Activated CD8-positive, alpha-beta memory T cell treated with anti-CD3 and anti-CD28 coated beads, Interleukin-2, amount 50 U/mL, for 48 hours (primary cell): ENCODE data around the gene SORT1.
"Not testable (repeated sequence)": the region's sequence is repeated elsewhere in the genome, so short reads cannot be mapped to it uniquely, and the experiment has no call there.

Experiments used
- DNase-seq: peaks from one replicate; pipeline ENCODE4 v3.0.0-alpha.2; 2020

The SORT1 gene

GRCh38 chr1:109327285-109327684 is 70.4 kb downstream of the SORT1 start:
- no peak for DNase-seq

- no peak for DNase-seq
Measured at GRCh38 chr1:109322974-109323373, 74.7 kb downstream of the SORT1 start.

DNA sequence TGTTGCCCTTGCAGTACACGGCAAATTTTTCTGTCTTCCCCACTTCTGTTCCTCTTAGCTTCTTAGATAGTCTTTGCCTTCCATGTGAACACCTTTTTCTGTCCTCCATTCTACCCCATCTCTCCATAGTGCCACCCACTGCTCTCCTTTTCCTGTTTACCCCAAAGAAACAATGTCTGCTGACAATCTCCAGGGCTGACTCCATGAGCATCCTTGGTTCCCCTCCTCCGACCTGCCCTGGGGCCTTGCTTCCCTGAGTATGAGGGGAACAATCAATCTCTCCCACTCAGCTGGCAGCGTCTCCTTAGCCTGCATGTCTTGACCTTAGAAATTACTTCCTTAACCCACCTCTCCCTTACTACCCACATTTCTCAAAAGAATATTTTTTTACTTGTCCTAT is 78.6 kb downstream of the SORT1 start:
- no peak for DNase-seq

GRCh38 chr1:109316506-109316905 is 81.2 kb downstream of the SORT1 start:
- DNase-seq, result no peak

- no peak for DNase-seq
Measured at GRCh38 chr1:109315288-109315687, 82.4 kb downstream of the SORT1 start.

DNA sequence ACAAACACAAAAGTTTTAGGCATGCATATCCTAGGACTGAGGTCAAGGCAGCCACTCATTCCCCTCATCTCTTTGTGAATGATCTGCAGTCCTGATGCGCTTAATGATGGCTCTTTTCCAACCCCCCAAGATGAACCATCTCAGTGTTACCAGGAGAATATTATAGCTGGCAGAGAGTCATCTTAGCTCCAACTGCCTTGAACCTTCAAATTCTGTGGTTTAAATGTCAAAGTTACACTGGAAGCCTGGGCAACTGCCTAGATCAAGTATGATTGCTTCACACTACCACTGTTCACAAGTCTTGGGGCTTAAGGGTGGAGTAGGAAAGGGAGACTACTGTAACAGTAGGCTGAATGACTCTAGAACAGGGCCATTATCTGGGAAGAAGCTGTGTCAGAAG is 82.9 kb downstream of the SORT1 start:
- DNase-seq, result no peak

- no peak for DNase-seq
Measured at GRCh38 chr1:109312978-109313775, 84.5 kb downstream of the SORT1 start.

DNA sequence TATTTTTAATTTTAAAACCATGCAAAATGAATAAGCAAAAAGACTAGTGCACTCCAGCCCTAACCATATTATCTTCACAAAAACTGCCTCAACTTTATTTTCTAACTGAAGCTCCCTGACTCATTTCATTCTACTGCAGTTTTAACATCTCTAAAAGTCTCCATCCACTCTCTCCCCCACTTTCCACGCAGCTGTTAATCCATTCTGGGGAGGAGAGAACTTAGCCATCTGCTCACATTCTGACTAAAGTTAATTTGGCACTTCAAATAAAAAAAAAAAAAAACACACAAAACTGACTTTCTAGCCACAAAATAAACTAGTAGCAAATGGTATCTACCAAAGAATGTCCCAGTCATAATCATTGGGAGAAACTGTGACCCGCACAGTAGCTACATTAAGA is 85.5 kb downstream of the SORT1 start:
- no peak for DNase-seq

GRCh38 chr1:109309347-109309746 is 88.4 kb downstream of the SORT1 start:
- DNase-seq, result no peak

DNA sequence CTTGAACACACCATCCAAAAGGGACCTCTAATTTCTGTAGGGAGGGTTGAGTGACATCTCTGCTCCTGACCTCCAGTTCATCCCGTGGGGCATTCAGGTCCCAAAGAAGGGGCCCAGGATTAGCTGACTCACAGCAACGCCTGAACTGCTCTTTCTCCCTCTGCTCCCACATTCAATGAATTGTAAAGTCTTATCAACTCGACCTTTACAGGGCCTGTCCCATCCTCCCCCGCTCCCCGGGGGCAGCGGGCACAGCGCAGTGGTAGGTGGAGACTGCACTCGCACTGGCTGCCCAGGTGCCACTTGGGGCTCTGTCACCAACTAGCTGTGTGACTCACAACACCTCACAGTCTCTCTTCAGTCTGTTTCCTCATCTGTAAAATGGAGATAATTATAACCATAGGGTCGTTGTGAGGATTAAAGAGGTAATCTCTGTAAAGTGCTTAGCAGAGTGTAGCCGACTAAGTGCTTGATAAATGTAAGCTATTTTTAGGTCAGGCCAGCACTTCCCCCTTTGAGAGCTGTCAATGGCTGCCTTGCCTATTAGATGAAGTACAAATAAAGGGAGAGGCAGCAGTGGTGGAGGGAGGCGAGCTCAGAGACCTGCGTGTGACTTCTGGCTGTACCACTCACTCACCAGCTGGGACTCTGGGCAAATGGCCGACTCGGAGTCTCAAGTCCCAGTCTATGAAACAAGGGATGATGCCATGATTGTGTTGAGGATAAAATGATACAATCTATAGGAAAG is 90.3 kb downstream of the SORT1 start:
- no peak for DNase-seq

DNA sequence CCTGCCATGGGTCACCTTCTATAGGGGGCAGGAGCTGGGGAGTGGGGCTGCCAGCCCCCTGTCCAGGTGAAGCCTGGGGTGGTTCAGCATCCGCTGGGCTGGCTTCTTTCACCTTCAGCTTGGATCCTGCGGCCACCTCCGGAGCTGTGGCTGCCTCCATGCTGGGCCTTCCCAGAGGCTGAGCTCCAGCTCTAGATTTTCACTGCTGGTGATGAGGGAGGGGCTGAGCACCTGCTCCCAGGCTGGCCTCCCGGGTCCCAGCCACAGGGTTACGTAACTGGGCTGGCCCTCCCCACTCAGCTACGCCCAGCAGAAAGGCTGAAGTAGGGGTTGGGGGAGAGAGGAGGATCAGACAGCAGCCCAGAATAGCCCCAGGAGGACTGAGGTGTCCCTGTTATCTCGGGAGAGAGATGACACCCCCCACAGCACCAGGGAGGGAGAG is 90.9 kb downstream of the SORT1 start, which contains the start of gene MYBPHL:
Gene MYBPHL (minus strand): TSS at position 180 of the 442 bp plus-strand sequence. CDS start 20 bp downstream, at position 160.
- DNase-seq, result no peak

GRCh38 chr1:109305991-109306390 is 91.7 kb downstream of the SORT1 start:
- not testable (repeated sequence) for DNase-seq

- no peak for DNase-seq
Measured at GRCh38 chr1:109304226-109304920, 93.3 kb downstream of the SORT1 start.

- DNase-seq, result no peak
Measured at GRCh38 chr1:109301874-109302273, 95.8 kb downstream of the SORT1 start.

DNA sequence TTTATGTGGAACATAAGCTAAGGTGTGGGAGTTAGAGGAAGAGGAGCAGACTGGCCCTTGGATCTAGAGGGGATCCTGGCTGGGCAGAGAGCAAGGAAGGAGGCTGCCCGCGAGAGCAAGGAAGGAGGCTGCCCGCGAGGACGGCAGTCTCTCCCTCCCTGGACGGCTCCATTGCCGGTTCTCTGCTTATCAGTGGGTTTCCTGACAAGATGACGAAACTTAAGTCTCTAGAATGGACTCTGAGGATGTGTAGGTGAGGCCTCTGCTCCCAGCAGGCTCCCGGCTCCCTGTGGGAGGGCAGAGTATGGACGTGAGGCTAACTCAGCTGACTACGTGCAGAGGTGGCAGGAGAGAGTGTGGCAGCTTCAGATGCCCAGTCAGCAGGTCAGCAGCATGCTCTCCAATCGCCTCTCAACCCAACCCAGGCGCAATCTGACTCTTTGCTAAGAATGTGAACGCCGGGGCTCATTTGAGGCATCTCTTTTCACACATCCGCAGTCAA is 97.0 kb downstream of the SORT1 start:
- no peak for DNase-seq

DNA sequence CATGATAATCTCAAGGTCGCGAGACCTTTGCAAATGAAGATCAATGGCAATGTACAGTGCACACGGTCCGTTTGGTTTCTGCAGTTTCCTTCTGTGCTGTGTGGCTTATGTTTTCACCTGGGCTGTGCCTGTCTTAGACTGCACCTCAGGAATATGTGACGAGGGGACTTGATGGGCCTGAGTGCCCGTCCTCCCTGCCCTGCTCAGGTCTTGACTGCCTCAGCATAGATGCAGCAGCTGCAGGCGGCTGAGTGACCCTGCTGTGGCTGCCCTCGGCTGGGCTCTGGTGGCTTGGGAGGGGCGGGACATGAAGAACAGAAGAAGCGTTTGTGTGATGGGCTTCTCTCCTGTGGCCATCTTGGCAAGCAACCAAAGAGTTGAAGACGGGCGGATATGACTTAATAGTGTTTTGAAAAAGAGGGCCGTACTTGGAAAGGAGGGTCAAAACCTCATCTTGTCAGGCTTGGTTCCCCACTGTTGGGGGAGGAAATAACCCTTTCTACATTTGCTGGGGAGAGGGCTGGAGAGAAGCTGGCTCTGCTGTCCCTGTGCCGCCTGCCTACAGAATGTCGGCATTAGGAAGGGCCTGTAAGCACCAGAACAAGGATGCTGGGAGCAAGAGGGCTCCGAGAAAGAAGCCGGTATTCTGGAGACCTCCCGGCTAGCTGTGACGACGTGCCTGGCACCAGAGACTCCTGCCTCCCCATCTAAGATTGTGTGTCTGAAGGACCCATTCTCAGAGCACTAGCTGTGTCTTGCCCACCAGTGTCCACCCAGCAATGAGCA is 98.0 kb downstream of the SORT1 start:
- DNase-seq, result no peak

GRCh38 chr1:109298666-109299557 is 98.8 kb downstream of the SORT1 start:
- DNase-seq, result no peak

DNA sequence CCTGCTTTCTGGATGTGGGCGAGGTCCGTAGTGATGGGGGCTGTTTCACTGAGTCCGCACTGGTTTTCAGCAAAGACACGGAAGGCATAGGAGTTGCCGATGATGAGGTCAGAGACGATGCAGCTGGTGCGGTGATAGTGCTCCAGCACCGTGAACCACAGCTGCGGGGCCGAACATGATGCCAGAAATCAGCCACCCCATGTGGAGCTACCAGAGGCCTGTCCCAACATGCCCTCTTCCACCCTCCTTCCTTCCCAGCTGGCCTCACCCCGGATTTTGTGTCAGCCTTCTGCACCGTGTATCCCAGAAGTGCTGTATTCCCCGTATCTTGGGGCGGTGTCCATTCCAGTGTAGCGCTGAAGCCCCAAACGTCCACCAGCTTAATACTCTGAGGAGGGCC is 100.9 kb downstream of the SORT1 start:
- DNase-seq, result no peak

GRCh38 chr1:109295712-109296415 is 101.9 kb downstream of the SORT1 start:
- no peak for DNase-seq

DNA sequence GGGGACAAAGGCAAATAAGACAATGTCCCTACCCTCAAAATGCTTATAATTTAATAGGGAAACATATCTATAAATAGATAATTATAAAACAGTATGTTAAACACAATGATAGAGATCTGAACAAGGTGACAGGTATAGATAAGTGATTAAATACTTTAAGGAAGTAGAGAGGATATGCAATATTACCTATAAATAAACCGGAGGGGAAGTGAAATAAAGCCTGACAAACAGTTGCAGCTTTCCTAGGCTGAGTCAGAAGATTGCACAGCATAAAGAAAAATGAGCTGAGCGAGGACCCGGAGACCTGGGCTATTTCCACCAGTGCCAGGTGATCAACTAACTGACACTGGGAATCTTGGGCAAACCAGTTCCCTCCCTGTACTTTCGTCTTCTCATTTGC is 103.2 kb downstream of the SORT1 start:
- no peak for DNase-seq

- no peak for DNase-seq
Measured at GRCh38 chr1:109293026-109293425, 104.7 kb downstream of the SORT1 start.
